Vagina (tissue), 2 donors: Measurements from ENCODE around the gene ERGIC1. TPM values are rescaled to one million over a fixed set of nuclear protein-coding genes. Genes with fewer than 3 reads are reported as not detected.

Source experiments
- DNase-seq, 2 donors: peaks; one replicate each; pipeline ENCODE4 v3.0.0-alpha.2; 2017; ENCODE audit errors: extremely low spot score in 2 of 2
- H3K27ac ChIP-seq: fragments of 200-600 bp; sonication (generic); one replicate; pipeline ENCODE4 v1.5.1; 2019
- H3K27me3 ChIP-seq: fragments of 200-600 bp; sonication (generic); one replicate; pipeline ENCODE4 v1.5.1; 2019
- H3K36me3 ChIP-seq, 2 donors: fragments of 200-600 bp; sonication (generic); one replicate each; pipeline ENCODE4 v1.5.1; 2017 to 2019
- H3K4me1 ChIP-seq: fragments of 200-600 bp; sonication (generic); one replicate; pipeline ENCODE4 v1.5.1; 2019
- H3K4me3 ChIP-seq, 2 donors: fragments of 200-600 bp; sonication (generic); 1 replicate in 1 of 2; 2 replicates in 1 of 2; pipeline ENCODE4 v1.5.1; 2016 to 2019
- H3K9me3 ChIP-seq: fragments of 200-600 bp; sonication (generic); one replicate; pipeline ENCODE4 v1.5.1; 2019
- POLR2A ChIP-seq, 2 donors: fragments of 450-650 bp; IDR thresholded peaks; one replicate each; pipeline ENCODE4 v1.6.1; 2017; ENCODE audit warnings: antibody characterized with exemption in 2 of 2, mild to moderate bottlenecking in 2 of 2, moderate library complexity in 2 of 2
- POLR2AphosphoS5 ChIP-seq, 2 donors: sonication (generic); formaldehyde crosslinking; IDR thresholded peaks; one replicate each; pipeline ENCODE4 v1.9.0; 2017; ENCODE audit warnings: antibody characterized with exemption in 2 of 2, mild to moderate bottlenecking in 2 of 2, low read depth in 1 of 2; ENCODE audit not compliant: insufficient read depth in 1 of 2
- intact Hi-C: fragments of 100-400 bp; cut with DNase I; formaldehyde crosslinking; loops from one replicate; pipeline ENCODE4 v1.15.1; 2023
- total RNA-seq: library from RNA; depleted of rRNA; stranded (reverse); fragments of >200 nt; gene quantifications from one replicate; pipeline ENCODE4 v1.2.3, GENCODE V29; 2016
- TF ChIP-seq, protein P1 (sequence below), 3 experiments: fragments of 450-650 bp in 2 of 3; fragments of 200-600 bp in 1 of 3; sonication (generic) in 1 of 3; IDR thresholded peaks; one replicate each; pipeline ENCODE4 v1.5.1; 2017 to 2019; ENCODE audit warnings: antibody characterized with exemption in 3 of 3, mild to moderate bottlenecking in 2 of 3, moderate library complexity in 2 of 3

The ERGIC1 gene
- total RNA-seq, 1 donor from 2014 or later: 97.2 TPM

DNA sequence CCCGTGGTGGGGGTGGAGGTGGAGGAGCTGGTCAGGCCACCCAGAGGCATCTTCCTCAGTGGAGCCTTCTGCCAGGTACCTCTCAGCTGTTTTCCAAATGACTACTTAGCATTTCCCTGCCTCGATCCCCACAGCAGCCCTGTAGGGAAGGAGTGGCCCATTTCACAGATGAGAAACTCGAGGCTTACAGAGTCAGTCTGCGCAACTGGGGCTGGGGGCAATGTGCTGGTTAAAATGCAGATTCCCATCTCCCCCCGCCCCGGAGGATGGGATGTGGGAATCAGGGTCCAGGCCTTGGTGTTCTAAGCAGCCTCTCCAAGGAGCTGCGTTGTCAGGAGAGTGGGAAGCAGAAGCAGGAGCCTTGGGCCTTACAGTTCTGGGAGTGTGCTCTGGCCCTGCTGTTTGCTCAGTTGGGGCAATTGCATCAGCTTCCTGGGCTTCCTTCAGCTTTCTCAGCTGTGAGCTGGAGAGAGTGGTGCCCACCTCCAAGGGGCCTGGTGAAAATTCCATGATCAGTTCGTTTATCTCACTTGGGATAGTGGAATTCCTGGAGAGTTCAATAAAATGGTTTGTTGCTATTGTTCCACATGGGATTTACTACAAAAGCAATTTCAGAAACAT, 19.4 kb downstream of the ERGIC1 start:
- TF ChIP-seq, protein P1, sequence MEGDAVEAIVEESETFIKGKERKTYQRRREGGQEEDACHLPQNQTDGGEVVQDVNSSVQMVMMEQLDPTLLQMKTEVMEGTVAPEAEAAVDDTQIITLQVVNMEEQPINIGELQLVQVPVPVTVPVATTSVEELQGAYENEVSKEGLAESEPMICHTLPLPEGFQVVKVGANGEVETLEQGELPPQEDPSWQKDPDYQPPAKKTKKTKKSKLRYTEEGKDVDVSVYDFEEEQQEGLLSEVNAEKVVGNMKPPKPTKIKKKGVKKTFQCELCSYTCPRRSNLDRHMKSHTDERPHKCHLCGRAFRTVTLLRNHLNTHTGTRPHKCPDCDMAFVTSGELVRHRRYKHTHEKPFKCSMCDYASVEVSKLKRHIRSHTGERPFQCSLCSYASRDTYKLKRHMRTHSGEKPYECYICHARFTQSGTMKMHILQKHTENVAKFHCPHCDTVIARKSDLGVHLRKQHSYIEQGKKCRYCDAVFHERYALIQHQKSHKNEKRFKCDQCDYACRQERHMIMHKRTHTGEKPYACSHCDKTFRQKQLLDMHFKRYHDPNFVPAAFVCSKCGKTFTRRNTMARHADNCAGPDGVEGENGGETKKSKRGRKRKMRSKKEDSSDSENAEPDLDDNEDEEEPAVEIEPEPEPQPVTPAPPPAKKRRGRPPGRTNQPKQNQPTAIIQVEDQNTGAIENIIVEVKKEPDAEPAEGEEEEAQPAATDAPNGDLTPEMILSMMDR (IDR thresholded peaks at IDR 0.05): no peak
- TF ChIP-seq POLR2A (IDR thresholded peaks at IDR 0.05): no peak
- TF ChIP-seq POLR2AphosphoS5 (IDR thresholded peaks at IDR 0.05; ENCODE audit: insufficient read depth in 1 of 2, low read depth in 1 of 2): no peak
- Histone ChIP-seq H3K4me1 (peaks cover 81% of the 10 kb centered on the region), H3K27me3 (no peaks in the 10 kb centered on the region), H3K27ac (peak overlapping the region; percentile 97), H3K36me3 (no peaks in the 10 kb centered on the region), H3K4me3 (no peak overlapping the region), H3K9me3 (no peaks in the 10 kb centered on the region)
- intact Hi-C loops: no loop called here
- no peak for DNase-seq

DNA sequence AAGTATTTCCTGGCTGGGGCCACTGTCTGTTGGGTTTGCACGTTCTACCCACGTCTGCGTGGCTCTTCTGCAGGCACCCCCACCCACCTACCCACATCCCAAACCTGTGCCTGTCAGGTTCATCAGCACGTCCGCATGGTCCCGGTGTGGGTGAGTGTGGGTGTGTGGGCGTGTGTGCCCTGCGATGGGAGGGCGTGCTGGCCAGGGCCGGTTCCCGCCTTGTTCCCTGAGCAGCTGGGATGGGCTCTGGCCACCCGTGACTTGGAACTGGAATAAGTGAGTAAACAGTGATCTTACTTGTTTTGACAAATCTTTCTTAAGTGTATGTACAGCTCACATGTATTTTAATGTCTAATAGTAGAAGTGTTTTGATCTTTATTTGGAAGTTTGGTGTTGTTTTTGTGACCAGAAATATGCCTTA, 20.4 kb downstream of the ERGIC1 start:
- TF ChIP-seq POLR2AphosphoS5 (IDR thresholded peaks at IDR 0.05; ENCODE audit: insufficient read depth in 1 of 2, low read depth in 1 of 2) (peak; percentile 73 to 80), POLR2A (IDR thresholded peaks at IDR 0.05) (no peak)
- Histone ChIP-seq H3K4me1 (peaks cover 81% of the 10 kb centered on the region), H3K9me3 (no peaks in the 10 kb centered on the region), H3K36me3 (no peaks in the 10 kb centered on the region), H3K4me3 (no peak overlapping the region), H3K27me3 (no peaks in the 10 kb centered on the region), H3K27ac (peak overlapping the region; percentile 97)
- intact Hi-C loops: no loop called here
- DNase-seq: no peak

DNA sequence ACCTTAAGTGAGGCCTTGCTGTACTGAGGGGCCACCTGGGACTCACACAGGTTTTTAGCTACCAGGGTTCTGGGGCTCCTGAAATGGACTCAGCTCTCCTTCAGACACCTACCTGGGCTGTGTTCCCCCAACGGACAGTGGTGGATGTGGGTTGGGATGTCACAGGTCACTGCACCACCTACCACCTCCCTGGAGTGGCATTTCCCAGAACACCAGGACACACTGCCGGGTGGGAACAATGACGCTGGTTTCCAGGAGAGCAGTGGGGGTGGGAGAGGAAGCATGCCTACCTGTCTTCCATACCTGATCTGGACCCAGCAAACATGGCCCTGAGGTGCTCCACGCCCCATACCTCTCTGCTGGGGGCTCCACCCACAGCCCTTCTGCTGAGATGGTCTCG, 20.9 kb downstream of the ERGIC1 start:
- Histone ChIP-seq H3K27me3 (no peaks in the 10 kb centered on the region), H3K9me3 (no peaks in the 10 kb centered on the region), H3K36me3 (no peaks in the 10 kb centered on the region), H3K4me3 (peak overlapping the region in 1 of 2 donors; percentile 1), H3K4me1 (peaks cover 81% of the 10 kb centered on the region), H3K27ac (peak overlapping the region; percentile 97)
- intact Hi-C loops: no loop called here
- DNase-seq: no peak
- no peak for TF ChIP-seq POLR2AphosphoS5 (IDR thresholded peaks at IDR 0.05; ENCODE audit: insufficient read depth in 1 of 2, low read depth in 1 of 2)
- TF ChIP-seq POLR2A (IDR thresholded peaks at IDR 0.05): no peak
- TF ChIP-seq, protein P1 (IDR thresholded peaks at IDR 0.05): no peak

DNA sequence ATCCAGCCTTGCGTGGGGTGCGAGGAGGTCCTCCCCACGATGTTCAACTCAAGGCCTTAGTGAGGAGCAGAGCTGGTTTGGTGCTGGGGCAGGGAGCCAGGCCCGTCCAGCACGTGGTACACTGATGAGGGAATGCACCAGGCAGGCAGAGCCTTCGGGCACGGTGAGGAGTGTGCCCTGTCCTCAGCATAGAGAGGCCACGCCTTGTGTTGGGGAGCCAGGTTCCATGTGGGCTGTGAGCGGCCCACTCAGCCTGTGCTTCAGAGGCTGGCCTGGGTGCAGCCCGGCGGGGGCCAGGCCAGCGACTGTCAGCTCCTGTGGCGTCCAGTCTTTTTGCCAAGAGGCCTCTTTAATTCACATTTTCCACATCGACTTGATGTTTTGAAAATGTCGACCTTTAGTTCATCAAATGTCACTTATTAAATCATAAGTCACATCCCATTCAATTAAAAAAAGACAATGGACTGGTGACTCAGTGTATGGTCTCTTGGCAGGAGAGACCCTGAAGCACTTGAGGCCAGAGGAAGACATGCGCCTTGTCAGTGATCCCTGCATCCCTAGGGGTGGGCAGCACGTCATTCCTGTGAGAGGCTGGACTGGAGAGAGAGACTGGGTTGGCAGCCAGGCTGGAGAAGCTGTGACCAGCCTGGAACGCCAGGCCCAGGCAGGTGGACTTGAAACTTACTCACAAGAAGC, 21.7 kb downstream of the ERGIC1 start:
- H3K27ac ChIP-seq: peak overlapping the region; percentile 97
- H3K4me3 ChIP-seq: peak overlapping the region in 1 of 2 donors; percentile 1
- H3K9me3 ChIP-seq: no peaks in the 10 kb centered on the region
- H3K36me3 ChIP-seq: no peaks in the 10 kb centered on the region
- TF ChIP-seq POLR2AphosphoS5 (IDR thresholded peaks at IDR 0.05; ENCODE audit: insufficient read depth in 1 of 2, low read depth in 1 of 2) (peak in 1 of 2 donors; percentile 14), POLR2A (IDR thresholded peaks at IDR 0.05) (no peak)
- TF ChIP-seq, protein P1 (IDR thresholded peaks at IDR 0.05): no peak
- H3K4me1 ChIP-seq: peaks cover 84% of the 10 kb centered on the region
- H3K27me3 ChIP-seq: no peaks in the 10 kb centered on the region
- DNase-seq: no peak
- intact Hi-C loops: no loop called here

DNA sequence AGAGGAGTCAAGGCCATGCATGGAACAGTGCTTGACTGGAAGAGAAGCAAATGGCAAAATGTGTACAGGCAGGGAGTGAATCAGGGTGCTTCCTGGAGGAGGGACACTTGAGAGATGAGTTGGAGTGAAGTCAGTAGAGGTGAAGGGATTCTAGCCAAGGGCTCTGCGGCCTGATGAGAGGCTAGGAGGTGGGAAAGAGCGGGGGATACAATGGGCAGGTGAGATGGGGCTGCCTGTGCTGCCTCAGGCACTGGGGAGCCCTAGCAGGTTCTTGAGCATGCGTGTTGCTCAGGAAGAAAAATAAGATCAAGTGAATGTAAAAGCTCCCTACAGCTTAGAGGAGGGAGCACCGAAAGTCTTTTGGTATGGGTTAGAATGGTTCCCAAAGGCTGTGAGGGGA, 22.3 kb downstream of the ERGIC1 start:
- Histone ChIP-seq H3K36me3 (no peaks in the 10 kb centered on the region), H3K4me1 (peaks cover 87% of the 10 kb centered on the region), H3K9me3 (no peaks in the 10 kb centered on the region), H3K27me3 (no peaks in the 10 kb centered on the region), H3K4me3 (no peak overlapping the region), H3K27ac (peak overlapping the region; percentile 97)
- intact Hi-C loops: no loop called here
- no peak for DNase-seq
- no peak for TF ChIP-seq POLR2A (IDR thresholded peaks at IDR 0.05)

DNA sequence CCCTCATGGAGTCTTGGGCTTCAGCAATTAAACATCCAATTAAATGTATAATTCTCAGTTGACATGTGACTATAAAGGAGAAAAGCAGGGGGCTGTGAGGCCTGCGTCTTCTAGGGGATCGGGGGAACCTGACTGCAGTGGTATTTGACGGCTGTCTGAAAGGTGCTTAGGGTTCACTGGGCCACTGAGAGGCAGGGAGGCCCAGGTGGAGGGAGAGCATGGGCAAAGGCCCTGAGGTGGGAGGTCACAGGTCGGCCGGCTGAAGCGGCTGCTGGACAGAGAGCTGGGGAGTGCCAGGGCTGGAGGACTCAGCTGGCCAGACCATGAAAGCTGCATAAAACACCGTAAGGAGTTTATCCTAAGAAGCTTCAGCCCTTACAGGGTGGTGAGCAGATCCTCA, 23.9 kb downstream of the ERGIC1 start:
- DNase-seq: no peak
- Histone ChIP-seq H3K36me3 (no peaks in the 10 kb centered on the region), H3K4me1 (peaks cover 97% of the 10 kb centered on the region), H3K4me3 (no peak overlapping the region), H3K27me3 (no peaks in the 10 kb centered on the region), H3K27ac (peak overlapping the region; percentile 97), H3K9me3 (no peaks in the 10 kb centered on the region)
- TF ChIP-seq POLR2AphosphoS5 (IDR thresholded peaks at IDR 0.05; ENCODE audit: insufficient read depth in 1 of 2, low read depth in 1 of 2) (no peak), POLR2A (IDR thresholded peaks at IDR 0.05) (no peak)
- TF ChIP-seq, protein P1 (IDR thresholded peaks at IDR 0.05): no peak
- intact Hi-C loops: no loop called here
